ENCODE data around the gene ASTL.

ASTL gene

GRCh38 chr2:96103187-96103601, 35.1 kb downstream of the ASTL start:
- Histone ChIP-seq H3K9me3 (ENCODE audit: control insufficient read depth, insufficient read depth, low read length) (peaks cover 8% of the 10 kb centered on the region; the same call in 1 of the 2 replicates), H3K36me3 (ENCODE audit: insufficient read depth, low read length) (no peaks in the 10 kb centered on the region; the same call in 1 of the 2 replicates), H3K4me1 (ENCODE audit: insufficient read depth, low read length) (peaks cover 24% of the 10 kb centered on the region; the same call in 1 of the 2 replicates), H3K9ac (ENCODE audit: low read depth, low read length) (no peak overlapping the region)

DNA sequence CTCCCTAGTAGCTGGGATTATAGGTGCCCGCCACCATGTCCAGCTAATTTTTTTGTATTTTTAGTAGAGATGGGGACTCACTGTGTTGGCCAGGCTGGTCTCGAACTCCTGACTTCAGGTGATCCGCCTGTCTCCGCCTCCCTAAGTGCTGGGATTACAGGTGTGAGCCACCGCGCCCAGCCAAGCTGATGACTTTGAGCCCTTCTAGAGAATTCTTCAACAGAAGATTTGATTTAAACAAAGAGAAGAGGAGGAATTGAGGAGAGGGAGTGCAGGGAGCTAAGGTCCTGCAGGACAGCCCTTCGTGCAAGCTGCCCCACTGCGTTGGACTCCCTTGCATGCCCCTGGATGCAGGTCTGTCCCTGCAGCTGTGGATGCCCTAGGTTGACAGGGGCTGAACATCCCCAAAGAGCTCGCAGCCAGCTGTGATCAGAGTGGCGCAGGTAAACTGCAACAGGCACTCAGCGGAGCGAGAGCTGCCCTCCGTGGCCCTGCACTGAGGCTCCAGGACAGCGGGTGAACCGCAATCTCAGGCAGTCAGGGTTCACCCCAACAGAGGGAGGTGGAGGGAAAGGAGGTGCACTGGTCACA, 35.6 kb downstream of the ASTL start:
- peaks cover 8% of the 10 kb centered on the region; the same call in 1 of the 2 replicates for H3K9me3 ChIP-seq (ENCODE audit: control insufficient read depth, insufficient read depth, low read length)
- peaks cover 19% of the 10 kb centered on the region; the same call in 1 of the 2 replicates for H3K4me1 ChIP-seq (ENCODE audit: insufficient read depth, low read length)
- H3K36me3 ChIP-seq (ENCODE audit: insufficient read depth, low read length): no peaks in the 10 kb centered on the region; the same call in 1 of the 2 replicates
- H3K9ac ChIP-seq (ENCODE audit: low read depth, low read length): no peak overlapping the region

GRCh38 chr2:96100893-96101304, 37.4 kb downstream of the ASTL start:
- no peaks in the 10 kb centered on the region; the same call in 1 of the 2 replicates for H3K36me3 ChIP-seq (ENCODE audit: insufficient read depth, low read length)
- H3K9me3 ChIP-seq (ENCODE audit: control insufficient read depth, insufficient read depth, low read length): peaks cover 8% of the 10 kb centered on the region; the same call in 1 of the 2 replicates
- H3K4me1 ChIP-seq (ENCODE audit: insufficient read depth, low read length): peaks cover 17% of the 10 kb centered on the region; the same call in 1 of the 2 replicates
- H3K9ac ChIP-seq (ENCODE audit: low read depth, low read length): no peak overlapping the region

DNA sequence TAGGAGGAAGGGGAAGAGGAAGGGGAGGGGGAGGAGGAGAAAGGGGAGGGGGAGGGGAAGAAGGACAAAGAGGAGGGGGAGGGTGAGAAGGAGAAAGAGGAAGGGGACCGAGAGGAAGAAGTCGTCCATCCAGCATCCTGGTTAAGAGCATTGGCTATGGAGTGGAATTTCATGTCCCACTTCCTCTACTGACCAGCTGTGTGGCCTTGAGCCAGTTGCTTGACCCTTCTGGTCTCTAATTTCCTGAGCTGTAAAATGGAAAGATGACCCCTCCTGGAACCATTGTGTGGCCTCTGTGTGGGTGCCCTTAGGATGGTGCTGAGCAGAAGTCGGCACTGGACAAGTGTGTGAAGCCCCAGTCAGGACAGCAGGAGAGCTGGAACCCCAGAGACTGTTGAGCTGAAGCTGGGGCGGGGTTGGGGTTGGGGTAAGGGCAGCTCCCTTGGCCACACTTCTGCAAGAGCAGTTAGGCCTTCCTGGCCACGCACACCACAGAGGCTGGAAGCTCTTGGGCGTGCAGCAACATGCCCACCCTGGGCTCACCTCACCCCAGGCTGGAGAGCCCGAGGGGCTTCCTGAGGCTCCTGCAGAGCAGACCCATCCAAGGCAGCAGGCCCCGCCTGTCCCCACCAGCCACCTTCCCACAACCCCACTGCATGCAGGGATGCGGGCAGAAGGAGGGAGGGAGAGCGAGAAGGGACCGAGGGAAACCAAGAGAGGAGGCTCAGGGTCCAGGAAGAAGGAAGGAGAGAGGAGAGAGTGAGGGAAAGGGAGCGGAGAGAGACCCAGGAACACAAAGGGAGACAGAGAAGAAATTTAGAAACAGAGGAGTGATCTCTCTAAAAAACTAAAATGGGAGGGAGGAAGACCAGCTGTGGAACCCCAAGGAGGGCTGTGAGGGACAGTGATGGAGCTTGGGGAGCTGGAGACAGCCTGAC, 38.2 kb downstream of the ASTL start:
- Histone ChIP-seq H3K9ac (ENCODE audit: low read depth, low read length) (no peak overlapping the region), H3K36me3 (ENCODE audit: insufficient read depth, low read length) (no peaks in the 10 kb centered on the region; the same call in 1 of the 2 replicates), H3K4me1 (ENCODE audit: insufficient read depth, low read length) (peaks cover 17% of the 10 kb centered on the region; the same call in 1 of the 2 replicates), H3K9me3 (ENCODE audit: control insufficient read depth, insufficient read depth, low read length) (peaks cover 5% of the 10 kb centered on the region; the same call in 1 of the 2 replicates)

GRCh38 chr2:96098900-96099590, 39.3 kb downstream of the ASTL start:
- no peak overlapping the region for H3K9ac ChIP-seq (ENCODE audit: low read depth, low read length)

GRCh38 chr2:96097951-96098823, 40.1 kb downstream of the ASTL start:
- no peaks in the 10 kb centered on the region; the same call in 1 of the 2 replicates for H3K36me3 ChIP-seq (ENCODE audit: insufficient read depth, low read length)
- H3K4me1 ChIP-seq (ENCODE audit: insufficient read depth, low read length): peaks cover 14% of the 10 kb centered on the region; the same call in 1 of the 2 replicates
- H3K9me3 ChIP-seq (ENCODE audit: control insufficient read depth, insufficient read depth, low read length): 0 out of 2 replicates have a peak, but pooled peaks cover 5% of the 10 kb centered on the region
- H3K9ac ChIP-seq (ENCODE audit: low read depth, low read length): no peak overlapping the region

More at GRCh38 chr2:96098900-96099590, 39.3 kb downstream of the ASTL start:
- H3K36me3 ChIP-seq (ENCODE audit: insufficient read depth, low read length): no peaks in the 10 kb centered on the region; the same call in 1 of the 2 replicates
- peaks cover 17% of the 10 kb centered on the region; the same call in 1 of the 2 replicates for H3K4me1 ChIP-seq (ENCODE audit: insufficient read depth, low read length)
- H3K9me3 ChIP-seq (ENCODE audit: control insufficient read depth, insufficient read depth, low read length): no peaks in the 10 kb centered on the region

- H3K4me1 ChIP-seq (ENCODE audit: insufficient read depth, low read length): peaks cover 14% of the 10 kb centered on the region; the same call in 1 of the 2 replicates
Measured at GRCh38 chr2:96097441-96097840, 40.9 kb downstream of the ASTL start.

DNA sequence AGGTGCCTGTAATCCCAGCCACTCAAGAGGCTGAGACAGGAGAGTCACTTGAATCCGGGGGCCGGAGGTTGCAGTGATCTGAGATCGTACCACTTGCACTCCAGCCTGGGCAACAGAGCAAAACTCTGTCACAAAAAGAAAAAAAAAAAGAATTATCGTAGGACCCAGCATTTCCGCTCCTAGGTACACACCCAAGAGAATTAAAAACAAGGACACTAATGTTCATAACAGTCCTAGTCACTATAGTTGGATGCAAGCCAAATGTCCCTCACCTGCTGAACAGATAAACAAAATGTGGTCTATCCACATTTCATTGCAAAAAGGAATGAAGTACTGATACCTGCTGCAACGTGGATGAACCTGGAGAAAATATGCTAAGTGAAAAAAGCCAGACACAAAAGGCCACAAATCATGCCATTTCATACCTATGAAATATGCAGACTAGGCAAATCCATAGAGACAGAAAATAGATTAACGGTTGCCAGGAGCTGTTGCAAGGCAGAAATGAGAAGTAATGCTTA, 43.1 kb downstream of the ASTL start:
- Histone ChIP-seq H3K36me3 (ENCODE audit: insufficient read depth, low read length) (no peaks in the 10 kb centered on the region), H3K9ac (ENCODE audit: low read depth, low read length) (no peak overlapping the region), H3K9me3 (ENCODE audit: control insufficient read depth, insufficient read depth, low read length) (0 out of 2 replicates have a peak, but pooled peaks cover 5% of the 10 kb centered on the region), H3K4me1 (ENCODE audit: insufficient read depth, low read length) (peaks cover 13% of the 10 kb centered on the region)

More at GRCh38 chr2:96097441-96097840, 40.9 kb downstream of the ASTL start:
- H3K9me3 ChIP-seq (ENCODE audit: control insufficient read depth, insufficient read depth, low read length): 0 out of 2 replicates have a peak, but pooled peaks cover 5% of the 10 kb centered on the region
- H3K9ac ChIP-seq (ENCODE audit: low read depth, low read length): no peak overlapping the region
- no peaks in the 10 kb centered on the region; the same call in 1 of the 2 replicates for H3K36me3 ChIP-seq (ENCODE audit: insufficient read depth, low read length)

- 0 out of 2 replicates have a peak, but pooled peaks cover 5% of the 10 kb centered on the region for H3K9me3 ChIP-seq (ENCODE audit: control insufficient read depth, insufficient read depth, low read length)
- H3K4me1 ChIP-seq (ENCODE audit: insufficient read depth, low read length): peaks cover 5% of the 10 kb centered on the region
- no peaks in the 10 kb centered on the region for H3K36me3 ChIP-seq (ENCODE audit: insufficient read depth, low read length)
- H3K9ac ChIP-seq (ENCODE audit: low read depth, low read length): no peak overlapping the region
Measured at GRCh38 chr2:96093528-96093927, 44.8 kb downstream of the ASTL start.

- Histone ChIP-seq H3K9ac (ENCODE audit: low read depth, low read length) (no peak overlapping the region), H3K4me1 (ENCODE audit: insufficient read depth, low read length) (peaks cover 5% of the 10 kb centered on the region), H3K9me3 (ENCODE audit: control insufficient read depth, insufficient read depth, low read length) (0 out of 2 replicates have a peak, but pooled peaks cover 5% of the 10 kb centered on the region), H3K36me3 (ENCODE audit: insufficient read depth, low read length) (no peaks in the 10 kb centered on the region)
Measured at GRCh38 chr2:96092951-96093350, 45.4 kb downstream of the ASTL start.

- H3K4me1 ChIP-seq (ENCODE audit: insufficient read depth, low read length): peaks cover 5% of the 10 kb centered on the region
- 0 out of 2 replicates have a peak, but pooled peaks cover 5% of the 10 kb centered on the region for H3K9me3 ChIP-seq (ENCODE audit: control insufficient read depth, insufficient read depth, low read length)
- H3K9ac ChIP-seq (ENCODE audit: low read depth, low read length): no peak overlapping the region
- no peaks in the 10 kb centered on the region for H3K36me3 ChIP-seq (ENCODE audit: insufficient read depth, low read length)
Measured at GRCh38 chr2:96092573-96092877, 45.8 kb downstream of the ASTL start.

GRCh38 chr2:96091711-96092572, 46.4 kb downstream of the ASTL start:
- Histone ChIP-seq H3K9me3 (ENCODE audit: control insufficient read depth, insufficient read depth, low read length) (0 out of 2 replicates have a peak, but pooled peaks cover 5% of the 10 kb centered on the region), H3K9ac (ENCODE audit: low read depth, low read length) (no peak overlapping the region), H3K4me1 (ENCODE audit: insufficient read depth, low read length) (peaks cover 5% of the 10 kb centered on the region), H3K36me3 (ENCODE audit: insufficient read depth, low read length) (no peaks in the 10 kb centered on the region)
